Measurements from ENCODE around the gene FAXC. TPM values are rescaled to one million over a fixed set of nuclear protein-coding genes. Genes with fewer than 3 reads are reported as not detected.
"Not testable (repeated sequence)": the region's sequence is repeated elsewhere in the genome, so short reads cannot be mapped to it uniquely, and the experiment has no call there.

The FAXC gene
- total and polyA plus RNA-seq, 2 of the 8 experiments (the other 6 are each of a cell fraction or from before 2014, with no cell fraction given): 23.2 to 29.8 TPM

GRCh38 chr6:99266996-99267395, 82.5 kb downstream of the FAXC start:
- not testable (repeated sequence) for H3K79me2 ChIP-seq (ENCODE audit: control insufficient read depth in 1 of 2, insufficient read depth in 2 of 2, low read length in 2 of 2); H3K4me3 ChIP-seq (ENCODE audit: extremely low read depth in 1 of 4, insufficient read depth in 2 of 4, low read depth in 3 of 4, low read length in 4 of 4); H2BK5ac ChIP-seq (ENCODE audit: low read depth, low read length); H2AFZ ChIP-seq (ENCODE audit: low read length); H2AK5ac ChIP-seq (ENCODE audit: low read depth, low read length); H3K79me1 ChIP-seq (ENCODE audit: low read depth, low read length); DNase-seq (ENCODE audit: low read depth in 1 of 2, low spot score in 2 of 2); H3K56ac ChIP-seq (replicated peaks; ENCODE audit: insufficient read length, low read depth, low read length); H3K9ac ChIP-seq (replicated peaks in 1 of 4; ENCODE audit: extremely low read depth in 1 of 4, low read depth in 3 of 4, low read length in 3 of 4); H3K4ac ChIP-seq (replicated peaks; ENCODE audit: insufficient read length, low read depth, low read length); H2BK20ac ChIP-seq (ENCODE audit: low read length); H3K18ac ChIP-seq (ENCODE audit: extremely low read depth, low read length); H4K8ac ChIP-seq (ENCODE audit: extremely low read depth, insufficient read depth, low read length); H3K4me1 ChIP-seq (replicated peaks in 1 of 4; ENCODE audit: control insufficient read depth in 3 of 4, insufficient read depth in 4 of 4, low read length in 3 of 4); H3K27me3 ChIP-seq (replicated peaks in 1 of 4; ENCODE audit: control insufficient read depth in 3 of 4, extremely low read depth in 1 of 4, insufficient read depth in 3 of 4, low read length in 3 of 4); H4K20me1 ChIP-seq (replicated peaks in 1 of 2; ENCODE audit: control insufficient read depth in 1 of 2, insufficient read depth in 2 of 2, low read length in 2 of 2); H3K27ac ChIP-seq (ENCODE audit: low read depth, low read length); H4K91ac ChIP-seq (replicated peaks; ENCODE audit: insufficient read length, low read length); H4K5ac ChIP-seq (ENCODE audit: insufficient read length, low read depth, low read length); H3K36me3 ChIP-seq (ENCODE audit: control insufficient read depth in 2 of 4, insufficient read depth in 4 of 4, low read length in 3 of 4); H3K23me2 ChIP-seq (ENCODE audit: low read depth, low read length); H3K23ac ChIP-seq (ENCODE audit: insufficient read length); H3K14ac ChIP-seq (ENCODE audit: insufficient read length); H2BK12ac ChIP-seq (ENCODE audit: low read depth, low read length); H2BK15ac ChIP-seq (ENCODE audit: low read length); H2BK120ac ChIP-seq (replicated peaks; ENCODE audit: low read depth, low read length); FAIRE-seq; H3K4me2 ChIP-seq (ENCODE audit: insufficient read depth in 1 of 2, low read depth in 2 of 2, low read length in 2 of 2); H3K9me3 ChIP-seq (ENCODE audit: insufficient read depth in 2 of 2, low read depth in 1 of 2, low read length in 1 of 2)
- POLR2A ChIA-PET (ENCODE audit: partially characterized antibody): interaction anchor here (1.5 kb wide), 1 partner anchor 10 kb away, joined by 3 read pairs; no protein-coding TSS in a partner anchor
- CTCF ChIA-PET (ENCODE audit: partially characterized antibody): interaction anchor here (0.8 to 1.3 kb wide), 3 partner anchors 9 to 26 kb away, joined by 3 to 4 read pairs (median 3); no protein-coding TSS in a partner anchor
- WGBS, 2 experiments (ENCODE audit: extremely low coverage in 1 of 2, insufficient coverage in 1 of 2, insufficient read length in 1 of 2, insufficient replicate concordance in 2 of 2, low coverage in 1 of 2, low lambda C conversion rate in 2 of 2, missing lambda C conversion rate in 1 of 2): 75% methylated on average over 5 of the region's 5 CpGs; no CpG with 5 or more reads in 1 of the 2 experiments

GRCh38 chr6:99265447-99265846, 84.0 kb downstream of the FAXC start:
- H2BK20ac ChIP-seq (ENCODE audit: low read length); H3K4me3 ChIP-seq (ENCODE audit: extremely low read depth in 1 of 4, insufficient read depth in 2 of 4, low read depth in 3 of 4, low read length in 4 of 4); H4K5ac ChIP-seq (ENCODE audit: insufficient read length, low read depth, low read length); H3K4me1 ChIP-seq (replicated peaks in 1 of 4; ENCODE audit: control insufficient read depth in 3 of 4, insufficient read depth in 4 of 4, low read length in 3 of 4); H3K79me1 ChIP-seq (ENCODE audit: low read depth, low read length); H3K23ac ChIP-seq (ENCODE audit: insufficient read length); H2BK5ac ChIP-seq (ENCODE audit: low read depth, low read length); H3K18ac ChIP-seq (ENCODE audit: extremely low read depth, low read length); H2BK12ac ChIP-seq (ENCODE audit: low read depth, low read length); H3K56ac ChIP-seq (replicated peaks; ENCODE audit: insufficient read length, low read depth, low read length); POLR2A ChIA-PET (ENCODE audit: partially characterized antibody); H2BK15ac ChIP-seq (ENCODE audit: low read length); H3K36me3 ChIP-seq (ENCODE audit: control insufficient read depth in 2 of 4, insufficient read depth in 4 of 4, low read length in 3 of 4); CTCF ChIA-PET (ENCODE audit: partially characterized antibody); H3K79me2 ChIP-seq (ENCODE audit: control insufficient read depth in 1 of 2, insufficient read depth in 2 of 2, low read length in 2 of 2); FAIRE-seq; H4K8ac ChIP-seq (ENCODE audit: extremely low read depth, insufficient read depth, low read length); H2BK120ac ChIP-seq (replicated peaks; ENCODE audit: low read depth, low read length); H3K4me2 ChIP-seq (ENCODE audit: insufficient read depth in 1 of 2, low read depth in 2 of 2, low read length in 2 of 2); H3K9ac ChIP-seq (replicated peaks in 1 of 4; ENCODE audit: extremely low read depth in 1 of 4, low read depth in 3 of 4, low read length in 3 of 4); H2AFZ ChIP-seq (ENCODE audit: low read length); H4K20me1 ChIP-seq (replicated peaks in 1 of 2; ENCODE audit: control insufficient read depth in 1 of 2, insufficient read depth in 2 of 2, low read length in 2 of 2); H3K23me2 ChIP-seq (ENCODE audit: low read depth, low read length); DNase-seq (ENCODE audit: low read depth in 1 of 2, low spot score in 2 of 2); H3K27me3 ChIP-seq (replicated peaks in 1 of 4; ENCODE audit: control insufficient read depth in 3 of 4, extremely low read depth in 1 of 4, insufficient read depth in 3 of 4, low read length in 3 of 4); H3K4ac ChIP-seq (replicated peaks; ENCODE audit: insufficient read length, low read depth, low read length); H3K14ac ChIP-seq (ENCODE audit: insufficient read length); H2AK5ac ChIP-seq (ENCODE audit: low read depth, low read length); H4K91ac ChIP-seq (replicated peaks; ENCODE audit: insufficient read length, low read length); H3K9me3 ChIP-seq (ENCODE audit: insufficient read depth in 2 of 2, low read depth in 1 of 2, low read length in 1 of 2); H3K27ac ChIP-seq (ENCODE audit: low read depth, low read length): not testable (repeated sequence)
- WGBS, 2 experiments (ENCODE audit: extremely low coverage in 1 of 2, insufficient coverage in 1 of 2, insufficient read length in 1 of 2, insufficient replicate concordance in 2 of 2, low coverage in 1 of 2, low lambda C conversion rate in 2 of 2, missing lambda C conversion rate in 1 of 2): 95% methylated on average over 5 of the region's 5 CpGs; no CpG with 5 or more reads in 1 of the 2 experiments
